DMS79 treated with DMSO at 0.1 percent for 48 hours (cell line): ENCODE data around the gene LNX2.

Source experiments
- DNase-seq: peaks from one replicate; lab custom pipeline; 2025; lab: John Stamatoyannopoulos, UW

LNX2 gene

DNA sequence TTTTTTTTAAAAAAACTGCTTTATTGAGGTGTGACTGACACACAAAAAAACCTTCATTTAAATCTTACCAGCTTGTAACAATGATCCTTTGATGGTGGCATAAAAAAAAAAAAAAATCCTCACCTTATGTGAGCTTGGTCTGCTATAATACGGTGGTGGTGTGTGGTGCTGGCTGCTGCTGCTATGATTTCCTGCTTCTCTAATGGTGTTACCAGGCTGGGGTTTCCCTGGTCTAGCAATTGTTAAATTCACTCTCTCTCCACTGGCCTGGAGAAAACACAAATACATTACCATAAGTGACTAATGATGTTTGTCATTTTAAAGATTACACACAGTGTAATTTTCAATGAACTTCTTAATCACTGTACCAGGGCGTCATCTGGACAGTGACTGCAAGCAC is 60.6 kb downstream of the LNX2 start:
- no peak for DNase-seq

DNA sequence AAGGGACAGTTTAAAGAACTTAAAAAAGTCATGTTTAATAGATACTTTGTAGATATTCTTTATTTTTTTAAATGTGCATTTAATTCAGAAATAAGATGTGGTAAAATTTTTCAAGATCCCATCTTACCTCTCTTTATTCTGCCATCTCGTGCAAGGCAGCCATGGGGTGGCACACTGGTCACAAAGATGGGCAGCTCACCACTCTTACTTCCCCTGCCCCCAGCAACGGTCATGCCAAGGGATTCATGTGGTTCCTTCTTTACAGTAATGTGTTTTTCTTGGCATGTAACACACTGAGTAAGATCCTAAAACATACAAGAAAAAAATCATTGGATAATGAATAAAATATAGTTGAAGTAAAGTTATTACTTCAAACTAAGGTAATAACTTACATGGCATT is 64.2 kb downstream of the LNX2 start:
- DNase-seq: no peak

DNA sequence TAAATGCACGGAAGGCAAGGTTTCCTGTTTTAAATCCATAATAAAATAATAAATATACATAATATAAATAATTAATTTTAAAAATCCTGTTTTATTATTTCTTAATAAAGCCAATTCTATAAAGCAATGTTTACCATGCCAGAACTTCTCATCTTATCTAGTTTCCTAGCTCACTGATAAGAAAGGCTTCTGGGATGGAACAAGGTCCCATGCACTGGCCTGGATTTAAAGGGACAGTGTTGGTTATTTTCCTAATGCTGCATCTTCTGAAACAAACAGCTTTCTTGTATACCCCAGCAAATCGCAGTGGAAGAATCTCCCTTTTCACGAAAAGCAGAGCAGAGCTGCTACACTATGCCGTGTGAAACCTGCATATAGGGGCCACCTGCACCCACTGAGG is 68.8 kb downstream of the LNX2 start:
- no peak for DNase-seq

DNA sequence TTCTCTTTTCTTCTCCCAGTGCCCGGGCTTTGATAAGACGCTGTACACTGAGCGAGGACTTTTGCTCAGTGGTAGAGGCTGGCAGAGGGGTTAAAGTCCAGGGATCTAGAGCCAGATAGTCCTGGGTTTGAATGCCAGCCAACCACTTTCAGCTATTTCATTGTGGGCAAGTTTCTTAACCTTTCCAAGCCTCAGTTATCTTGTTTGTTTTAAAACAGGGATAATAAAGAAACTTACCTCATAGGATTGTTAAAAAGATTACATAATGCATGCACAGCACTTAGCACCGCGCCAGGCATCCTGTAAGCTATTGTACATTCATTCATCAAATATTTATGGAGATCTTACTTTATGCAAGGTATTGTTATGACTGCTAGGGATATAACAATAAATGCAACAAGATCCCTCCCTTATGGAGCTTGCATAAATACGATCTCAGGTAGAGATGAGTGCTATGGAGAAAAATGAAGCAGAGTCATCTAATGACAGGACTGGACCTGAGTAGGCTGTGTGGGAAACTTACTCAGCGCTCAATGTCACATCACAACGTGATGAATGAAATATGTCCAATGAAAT is 70.8 kb downstream of the LNX2 start:
- DNase-seq: no peak

DNA sequence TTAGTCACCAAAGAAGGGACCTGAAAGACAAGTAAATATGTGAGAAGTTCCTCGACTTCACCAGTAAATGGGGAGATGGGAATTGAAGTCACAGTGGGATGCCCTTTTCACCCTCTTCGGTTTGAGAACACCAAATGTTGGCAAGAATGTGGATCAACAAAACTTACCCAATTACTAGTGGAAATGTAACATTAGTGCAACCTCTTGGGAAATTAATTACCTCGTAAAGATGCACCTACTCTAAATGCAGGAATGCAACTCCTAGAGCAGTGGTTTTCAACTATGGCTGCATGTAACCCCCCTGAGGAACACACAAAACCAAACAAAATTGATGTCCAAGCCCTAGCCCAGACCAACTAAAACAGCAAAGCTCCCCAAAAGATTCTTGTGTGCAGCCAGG is 78.1 kb downstream of the LNX2 start:
- no peak for DNase-seq

DNA sequence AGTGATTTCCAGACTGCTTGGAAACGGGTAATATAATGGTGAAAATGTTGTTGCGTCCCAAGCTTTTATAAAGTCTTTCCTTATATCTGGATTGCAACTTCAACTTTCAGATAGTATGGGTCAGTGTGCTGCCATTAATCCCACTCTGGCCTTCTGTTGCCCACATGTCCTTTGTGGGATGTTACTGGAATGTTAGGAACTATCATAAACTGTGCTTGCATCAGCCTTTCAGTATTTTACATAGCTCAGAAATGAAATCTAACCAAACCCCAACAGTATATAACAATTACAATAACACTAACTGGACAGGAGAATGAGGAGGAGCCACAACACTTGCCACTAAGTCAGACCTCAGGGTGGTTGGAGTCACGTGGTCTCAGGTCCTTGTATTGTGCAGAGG is 78.9 kb downstream of the LNX2 start:
- no peak for DNase-seq

DNA sequence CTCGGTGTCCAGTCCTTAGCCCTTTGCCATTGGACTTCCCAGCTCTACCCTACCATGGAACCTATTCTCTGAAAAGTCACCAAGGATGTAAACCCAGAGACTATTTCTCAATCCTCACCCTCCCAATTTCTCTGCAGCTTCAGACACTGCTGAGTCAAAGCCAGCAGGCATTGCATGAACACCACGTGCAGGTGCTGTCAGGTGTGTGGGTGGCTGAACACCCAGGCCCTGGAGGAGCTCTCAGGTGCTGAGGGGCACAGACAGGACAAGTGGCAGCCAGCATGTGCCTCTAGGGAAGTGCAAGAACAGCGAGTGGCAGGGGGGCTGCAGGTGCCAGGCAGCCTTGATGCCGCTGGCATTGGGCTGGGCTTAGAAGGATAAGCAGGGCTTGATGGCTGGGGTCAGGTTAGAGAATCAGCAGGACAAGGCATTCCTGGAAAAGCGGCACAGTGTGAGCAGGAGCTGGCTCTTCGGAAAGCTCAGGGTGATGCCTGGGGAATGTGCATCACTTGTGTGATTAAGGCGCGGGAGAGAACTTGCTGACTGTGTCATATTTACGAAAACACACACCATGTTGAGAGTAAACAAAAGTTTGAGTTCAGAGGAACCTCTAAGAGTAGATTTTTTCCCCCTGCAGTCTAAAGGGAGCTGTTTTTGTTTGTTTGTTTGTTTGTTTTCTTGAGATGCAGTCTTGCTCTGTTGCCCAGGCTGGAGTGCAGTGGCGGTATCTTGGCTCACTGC is 83.8 kb downstream of the LNX2 start:
- peak; percentile 17 for DNase-seq

DNA sequence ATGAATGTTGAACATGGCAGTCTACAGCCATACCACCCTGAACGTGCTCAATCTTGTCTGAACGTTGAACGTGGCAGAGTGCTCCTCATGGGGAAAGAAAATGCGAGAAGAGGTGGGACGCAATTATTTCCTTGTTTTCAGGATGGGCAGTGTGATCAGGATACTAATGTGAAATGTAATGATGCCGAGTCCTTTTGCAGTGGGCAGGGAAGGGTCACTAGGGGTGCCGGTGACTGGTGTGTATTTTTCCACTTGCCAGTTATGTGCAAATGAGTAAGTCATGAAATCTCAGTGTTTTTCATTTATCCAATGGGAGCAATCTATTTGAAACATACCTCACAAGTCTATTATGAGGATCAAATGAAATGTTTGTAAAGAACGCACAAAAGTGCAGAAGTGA is 84.8 kb downstream of the LNX2 start:
- no peak for DNase-seq

DNA sequence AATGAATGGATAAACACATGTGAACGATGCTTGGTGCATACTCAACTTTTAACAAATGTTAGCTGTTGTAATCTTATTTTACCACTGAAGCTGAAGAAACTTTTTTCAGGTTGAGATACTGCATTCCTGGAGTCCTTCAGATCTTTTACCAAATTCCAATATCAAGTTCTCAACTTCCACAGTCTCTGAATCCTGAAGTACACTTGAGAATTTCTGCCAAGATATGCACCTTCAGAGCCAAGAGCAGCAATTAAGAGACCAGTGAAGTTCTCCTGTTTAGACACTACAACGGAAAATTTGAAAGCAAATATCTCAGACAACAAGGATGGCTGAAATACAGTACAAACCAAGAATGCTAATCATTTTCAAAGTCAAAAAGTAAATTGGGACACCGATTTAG is 85.3 kb downstream of the LNX2 start:
- DNase-seq: peak; percentile 65

DNA sequence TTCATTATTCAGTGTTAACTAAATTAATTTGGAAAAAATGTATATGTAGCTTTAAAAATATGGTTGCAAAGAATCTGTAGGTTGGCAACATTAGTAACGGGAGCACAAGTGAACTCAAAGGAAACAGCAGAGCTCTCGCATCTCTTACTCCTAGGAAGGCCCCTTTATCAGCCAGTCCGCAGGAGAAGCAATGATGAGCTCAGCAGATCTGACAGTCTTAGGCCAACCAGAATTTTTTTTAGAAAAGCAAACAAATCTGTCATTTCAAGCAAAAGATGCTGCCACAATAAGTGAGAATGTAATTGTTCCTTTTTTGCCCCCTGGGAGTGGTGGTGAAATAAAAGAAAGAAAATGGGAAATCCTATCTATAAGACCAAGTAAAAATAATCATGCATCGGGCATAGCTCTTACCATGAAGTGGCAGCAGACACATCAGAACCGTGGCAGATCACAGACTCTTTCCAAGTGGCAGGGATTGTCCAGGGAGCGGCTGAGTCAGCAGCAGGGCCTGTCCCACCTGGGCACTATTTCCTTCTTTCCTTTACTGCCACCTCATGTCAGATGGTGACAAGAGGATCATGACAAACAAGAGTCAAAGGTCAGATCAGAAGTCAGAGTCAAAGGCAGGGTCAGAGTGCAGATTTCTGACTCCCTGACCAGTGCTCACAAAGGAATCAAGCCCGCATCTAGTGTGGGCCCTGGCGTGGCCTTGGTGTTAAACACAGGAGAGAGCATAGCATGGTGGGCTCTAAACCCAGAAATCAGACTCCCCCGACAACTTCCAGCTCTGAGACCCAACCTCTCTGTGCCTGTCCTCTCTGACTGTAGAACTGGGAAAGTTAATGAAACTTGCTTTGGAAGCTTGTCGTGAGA is 86.0 kb downstream of the LNX2 start:
- no peak for DNase-seq

DNA sequence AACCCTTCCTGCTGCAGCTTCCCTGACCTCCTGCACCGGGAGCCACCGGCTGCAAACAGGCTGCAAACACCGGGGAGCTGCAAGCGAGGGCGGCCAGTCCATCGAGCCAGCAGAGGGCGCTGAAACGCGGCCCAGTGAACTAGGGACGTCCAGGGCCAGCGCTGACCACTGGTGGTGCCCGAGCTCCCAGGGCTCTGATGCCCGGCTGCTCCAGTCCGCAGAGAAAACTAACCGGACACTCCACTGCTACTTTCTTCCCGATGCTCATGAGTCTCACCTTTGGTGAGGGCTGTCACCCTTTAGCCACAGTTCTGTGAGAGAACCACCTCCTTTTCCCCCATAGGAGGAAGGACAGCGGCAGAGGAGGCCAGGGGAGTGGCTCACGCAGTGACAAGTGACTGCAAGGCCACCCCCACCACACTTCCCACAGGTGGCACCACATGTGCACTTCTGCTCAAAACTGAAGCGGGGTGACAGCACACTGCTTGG is 87.1 kb downstream of the LNX2 start:
- no peak for DNase-seq

DNA sequence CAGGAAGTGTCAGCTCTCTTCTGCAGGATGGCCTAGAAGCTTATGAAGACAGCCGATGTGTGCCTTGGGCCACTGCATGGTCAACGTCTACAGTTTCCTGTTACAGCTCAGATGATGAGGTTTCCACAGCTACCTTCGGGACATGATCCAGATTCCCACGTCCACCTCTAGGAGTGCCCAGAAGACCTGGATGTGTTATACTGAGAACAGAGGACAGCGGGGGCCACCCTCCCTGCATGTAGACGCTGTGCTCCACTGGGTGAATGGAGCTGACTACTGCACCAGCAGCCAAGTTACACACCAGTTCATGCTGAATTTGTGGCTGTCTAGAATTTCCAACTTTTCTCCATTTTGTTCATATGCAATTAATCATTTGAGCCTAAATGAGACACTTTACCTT is 91.4 kb downstream of the LNX2 start:
- no peak for DNase-seq

DNA sequence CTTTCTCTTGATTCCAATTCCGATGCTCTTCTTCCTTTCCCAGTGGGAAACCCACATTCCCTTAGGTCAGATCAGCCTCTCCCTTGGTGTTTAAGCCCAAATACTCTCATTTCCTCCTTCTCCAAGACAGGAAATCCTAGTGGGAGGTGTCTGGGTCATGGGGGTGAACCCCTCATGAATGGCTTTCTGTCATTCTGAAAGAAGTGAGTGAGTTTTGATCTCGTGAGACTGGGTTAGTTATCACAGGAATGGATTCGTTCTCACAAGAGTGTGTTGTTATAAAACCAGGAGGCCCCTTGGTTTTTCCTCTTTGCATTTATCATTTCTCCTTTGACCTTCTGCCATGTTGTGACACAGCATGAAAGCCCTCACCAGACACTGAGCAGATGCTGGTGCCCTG is 93.8 kb downstream of the LNX2 start:
- no peak for DNase-seq

DNA sequence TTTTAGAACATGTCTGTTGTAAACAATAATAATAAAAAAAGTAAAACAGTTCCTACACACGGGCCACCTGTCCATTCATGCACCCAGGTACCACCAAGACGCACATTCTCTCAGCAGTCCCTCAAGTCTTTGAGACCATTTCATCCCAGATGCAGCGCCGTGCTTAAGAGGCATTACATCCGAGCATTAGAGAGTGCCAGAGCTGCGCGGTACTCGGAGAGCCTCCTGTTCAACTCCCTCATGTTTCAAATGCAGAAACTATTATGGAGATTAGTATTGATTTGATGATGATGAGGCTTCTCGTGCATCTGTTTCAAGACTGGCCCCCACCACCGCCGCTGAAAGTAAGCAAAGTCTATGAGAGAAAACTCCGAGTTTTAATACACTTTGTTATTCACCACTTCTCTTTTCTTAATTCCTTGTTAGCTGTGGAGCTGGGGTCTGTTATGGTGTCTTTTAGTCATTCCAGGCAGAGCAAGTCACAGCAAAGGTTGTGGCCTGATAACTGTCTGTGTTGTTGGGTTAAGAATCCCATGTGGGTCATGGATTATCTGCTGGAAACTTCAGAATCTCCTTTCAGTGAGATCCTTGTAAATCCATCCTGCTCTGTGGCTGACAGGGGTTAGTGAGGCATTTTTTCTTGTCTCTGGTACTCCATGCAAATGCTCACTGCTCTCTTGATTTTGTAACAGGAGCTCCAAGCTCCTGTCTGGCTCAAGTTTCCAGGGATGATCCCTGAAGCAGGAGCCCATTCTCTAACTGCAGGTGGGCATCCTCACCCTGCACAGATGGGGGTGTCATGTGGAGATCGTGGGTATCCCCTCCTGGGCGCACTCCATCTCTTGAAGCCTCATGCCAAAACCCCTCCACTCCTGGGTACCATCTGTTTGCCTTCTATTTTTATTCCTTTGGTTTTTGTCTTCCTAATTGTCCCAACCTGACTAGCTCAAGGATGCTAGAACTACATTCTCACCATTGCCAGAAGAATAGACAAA is 95.1 kb downstream of the LNX2 start:
- DNase-seq: no peak

DNA sequence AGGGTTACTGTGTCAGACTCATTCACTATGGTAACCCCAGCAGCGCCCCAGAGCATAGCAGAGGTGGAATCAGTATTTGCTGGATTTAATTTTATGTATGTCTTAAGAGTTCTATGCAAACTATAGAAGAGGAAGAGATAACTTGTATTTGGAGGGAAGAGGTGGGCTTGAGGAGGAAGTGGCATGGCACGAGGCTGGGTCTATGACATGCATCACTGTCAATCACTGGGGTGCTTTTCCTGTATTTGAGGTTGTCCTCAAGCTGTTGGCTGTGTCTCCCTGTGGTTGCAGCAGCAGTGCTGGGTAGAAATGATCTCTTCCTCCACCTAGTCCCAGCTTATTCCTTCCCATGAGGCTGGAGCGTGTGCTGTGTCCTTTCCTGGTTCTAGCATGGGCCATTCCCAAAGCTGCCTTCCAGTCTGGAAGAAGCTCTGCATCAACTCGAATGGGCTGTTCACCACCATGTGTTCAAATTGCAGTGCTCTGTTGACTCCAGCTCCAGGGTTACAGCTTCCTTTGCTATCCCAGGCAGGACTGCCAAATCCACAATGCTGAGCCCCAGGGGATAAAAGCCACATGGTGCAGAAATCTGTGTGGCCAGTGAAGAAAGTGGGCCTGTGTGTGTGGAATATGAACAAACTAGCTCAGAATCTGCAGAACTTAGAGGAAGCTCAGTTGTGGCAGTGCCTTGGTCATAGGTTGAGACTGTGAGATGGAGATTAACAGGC is 96.8 kb downstream of the LNX2 start:
- DNase-seq: no peak

DNA sequence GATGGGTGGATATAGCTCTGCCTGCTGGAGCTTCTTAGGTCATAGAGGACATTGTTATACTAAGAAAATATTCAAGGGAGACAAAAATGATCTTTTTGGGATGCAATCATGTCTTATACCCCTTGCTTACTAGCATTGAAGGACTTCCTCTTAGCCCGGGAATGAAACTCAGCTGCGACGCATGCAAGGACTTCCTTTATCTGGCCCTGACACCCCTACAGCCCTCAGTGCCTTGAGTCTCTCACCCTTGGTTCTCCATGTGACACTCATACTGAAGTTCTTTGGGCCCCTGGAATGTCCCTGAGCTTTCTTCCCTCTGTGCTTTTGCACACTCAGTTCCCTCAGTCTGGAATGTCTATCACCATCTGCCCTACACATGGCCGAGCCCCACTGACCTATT is 97.5 kb downstream of the LNX2 start:
- DNase-seq: no peak

DNA sequence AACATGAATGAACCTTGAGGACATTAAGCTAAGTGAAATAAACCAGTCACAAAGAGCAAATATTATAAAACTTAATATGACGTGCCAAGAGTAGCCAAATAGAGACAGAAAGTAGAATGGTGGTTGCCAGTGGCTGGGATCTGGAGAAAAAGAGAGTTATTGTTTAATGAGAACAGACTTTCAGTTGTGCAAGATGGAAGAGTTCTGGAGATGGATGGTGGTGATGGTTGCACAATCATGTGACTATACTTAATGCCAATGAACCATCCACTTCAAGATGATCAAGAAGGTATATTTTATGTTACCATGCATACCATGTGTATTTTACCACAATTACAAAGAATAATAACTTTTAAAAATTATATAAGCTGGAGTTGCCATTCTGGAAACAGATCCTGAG is 104.2 kb downstream of the LNX2 start:
- DNase-seq: no peak

DNA sequence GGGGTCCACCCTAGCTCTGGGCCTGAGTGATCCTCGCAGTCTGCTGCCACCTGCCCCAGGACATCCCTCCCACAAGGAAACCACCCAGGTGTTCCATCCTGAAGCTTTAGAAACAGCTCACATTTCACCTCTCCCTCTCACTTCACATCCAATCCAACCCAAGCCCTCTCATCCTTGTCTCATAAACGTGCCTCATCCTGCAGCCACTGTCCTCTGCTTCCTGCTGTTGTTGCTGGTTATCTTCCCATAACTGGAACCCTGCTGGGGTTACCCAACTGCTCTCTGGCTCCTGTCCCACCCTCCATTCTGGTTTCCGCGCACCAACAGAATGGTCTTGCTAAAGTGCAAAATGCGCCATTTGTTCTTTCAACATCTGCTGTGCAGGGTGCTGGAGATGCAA is 110.2 kb downstream of the LNX2 start:
- no peak for DNase-seq

DNA sequence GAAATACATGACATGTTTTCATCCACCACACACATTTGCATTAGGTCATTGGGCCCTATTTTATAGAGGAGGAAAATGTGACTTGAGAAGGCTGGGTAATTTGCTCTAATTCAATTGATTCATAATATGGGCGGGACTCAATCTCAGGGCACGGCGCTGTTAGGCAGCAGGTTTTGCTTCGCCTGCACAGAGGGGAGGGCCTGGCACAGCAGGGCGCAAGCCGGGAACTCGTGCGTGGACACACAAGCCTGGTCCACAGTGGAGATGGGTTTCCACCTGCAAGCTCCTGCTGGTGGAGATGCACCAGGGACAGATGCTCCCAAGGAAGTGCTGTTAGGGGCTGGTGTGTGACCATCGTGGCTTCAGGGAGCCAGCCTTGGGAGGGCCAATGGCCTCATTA is 111.5 kb downstream of the LNX2 start:
- no peak for DNase-seq

DNA sequence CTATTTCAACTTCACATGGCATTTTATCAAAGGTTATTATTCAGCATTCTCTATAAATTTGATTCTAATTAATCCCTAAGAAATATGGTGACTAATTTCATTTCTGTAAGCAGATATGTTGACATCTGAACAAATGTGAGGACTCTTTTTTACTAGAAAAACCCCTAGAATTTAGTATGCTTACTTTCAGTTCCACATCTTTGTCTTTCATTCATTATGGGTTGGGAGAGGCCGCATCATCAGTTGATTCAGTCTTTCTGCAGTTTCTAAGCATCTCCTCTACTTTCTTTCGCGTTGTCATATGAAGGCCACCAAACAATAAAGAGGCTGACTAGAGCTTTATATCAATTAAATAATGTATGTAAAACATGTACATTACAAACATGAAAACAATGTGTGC is 114.5 kb downstream of the LNX2 start:
- DNase-seq: no peak

DNA sequence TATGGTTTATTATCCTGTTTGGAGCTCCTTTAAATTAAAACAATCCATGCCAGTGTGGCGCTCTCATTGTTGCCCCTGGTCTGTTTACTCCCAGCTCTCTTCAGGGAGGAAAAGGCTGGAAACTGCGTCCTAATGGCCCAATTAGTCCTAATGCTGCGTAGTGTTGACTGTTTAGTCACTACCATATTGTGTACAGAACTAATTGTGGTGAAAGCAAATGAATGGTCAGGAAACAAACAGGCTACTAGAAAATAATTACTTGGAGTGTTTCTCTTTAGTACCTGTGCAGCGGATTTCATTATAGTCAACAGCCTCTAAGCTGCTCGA is 115.5 kb downstream of the LNX2 start:
- peak; percentile 34 for DNase-seq
